ENCODE measurements around the gene UST.
"Not testable (repeated sequence)": the region's sequence is repeated elsewhere in the genome, so short reads cannot be mapped to it uniquely, and the experiment has no call there.

UST gene

GRCh38 chr6:149039025-149039424, 292.2 kb downstream of the UST start:
- DNase-seq (ENCODE audit: low spot score): not testable (repeated sequence)

GRCh38 chr6:149041953-149042352, 295.1 kb downstream of the UST start:
- no peak for DNase-seq (ENCODE audit: low spot score)

- DNase-seq (ENCODE audit: low spot score): no peak
Measured at GRCh38 chr6:149043476-149044130, 296.8 kb downstream of the UST start.

GRCh38 chr6:149044528-149044927, 297.7 kb downstream of the UST start:
- peak; percentile 48 for DNase-seq (ENCODE audit: low spot score)

- DNase-seq (ENCODE audit: low spot score): no peak
Measured at GRCh38 chr6:149045404-149045803, 298.6 kb downstream of the UST start.

- DNase-seq (ENCODE audit: low spot score): no peak
Measured at GRCh38 chr6:149046164-149046821, 299.5 kb downstream of the UST start.

- DNase-seq (ENCODE audit: low spot score): no peak
Measured at GRCh38 chr6:149046822-149047246, 300.0 kb downstream of the UST start.

- DNase-seq (ENCODE audit: low spot score): no peak
Measured at GRCh38 chr6:149049230-149049629, 302.4 kb downstream of the UST start.

- DNase-seq (ENCODE audit: low spot score): no peak
Measured at GRCh38 chr6:149050160-149050559, 303.3 kb downstream of the UST start.

GRCh38 chr6:149052350-149053106, 305.7 kb downstream of the UST start:
- no peak for DNase-seq (ENCODE audit: low spot score)

- no peak for DNase-seq (ENCODE audit: low spot score)
Measured at GRCh38 chr6:149053848-149054558, 307.2 kb downstream of the UST start.

GRCh38 chr6:149054559-149055194, 307.8 kb downstream of the UST start:
- DNase-seq (ENCODE audit: low spot score): no peak

GRCh38 chr6:149055195-149055899, 308.5 kb downstream of the UST start:
- no peak for DNase-seq (ENCODE audit: low spot score)

GRCh38 chr6:149056777-149057463, 310.1 kb downstream of the UST start:
- DNase-seq (ENCODE audit: low spot score): no peak

- DNase-seq (ENCODE audit: low spot score): no peak
Measured at GRCh38 chr6:149057464-149057840, 310.6 kb downstream of the UST start.

GRCh38 chr6:149059557-149059956, 312.7 kb downstream of the UST start:
- DNase-seq (ENCODE audit: low spot score): no peak

- no peak for DNase-seq (ENCODE audit: low spot score)
Measured at GRCh38 chr6:149060300-149060984, 313.6 kb downstream of the UST start.

- no peak for DNase-seq (ENCODE audit: low spot score)
Measured at GRCh38 chr6:149060985-149061760, 314.3 kb downstream of the UST start.

GRCh38 chr6:149061930-149062329, 315.1 kb downstream of the UST start:
- DNase-seq (ENCODE audit: low spot score): no peak
